ENCODE results near the gene S100B. TPM values are rescaled to one million over a fixed set of nuclear protein-coding genes. Genes with fewer than 3 reads are reported as not detected.
"Not testable (repeated sequence)": the region's sequence is repeated elsewhere in the genome, so short reads cannot be mapped to it uniquely, and the experiment has no call there.

The S100B gene
- polyA plus RNA-seq (2013, experiment 1 of 2; ENCODE audit: insufficient read length), result not detected
- polyA plus RNA-seq (2013, experiment 2 of 2; ENCODE audit: insufficient read length), result 0.14 TPM

DNA sequence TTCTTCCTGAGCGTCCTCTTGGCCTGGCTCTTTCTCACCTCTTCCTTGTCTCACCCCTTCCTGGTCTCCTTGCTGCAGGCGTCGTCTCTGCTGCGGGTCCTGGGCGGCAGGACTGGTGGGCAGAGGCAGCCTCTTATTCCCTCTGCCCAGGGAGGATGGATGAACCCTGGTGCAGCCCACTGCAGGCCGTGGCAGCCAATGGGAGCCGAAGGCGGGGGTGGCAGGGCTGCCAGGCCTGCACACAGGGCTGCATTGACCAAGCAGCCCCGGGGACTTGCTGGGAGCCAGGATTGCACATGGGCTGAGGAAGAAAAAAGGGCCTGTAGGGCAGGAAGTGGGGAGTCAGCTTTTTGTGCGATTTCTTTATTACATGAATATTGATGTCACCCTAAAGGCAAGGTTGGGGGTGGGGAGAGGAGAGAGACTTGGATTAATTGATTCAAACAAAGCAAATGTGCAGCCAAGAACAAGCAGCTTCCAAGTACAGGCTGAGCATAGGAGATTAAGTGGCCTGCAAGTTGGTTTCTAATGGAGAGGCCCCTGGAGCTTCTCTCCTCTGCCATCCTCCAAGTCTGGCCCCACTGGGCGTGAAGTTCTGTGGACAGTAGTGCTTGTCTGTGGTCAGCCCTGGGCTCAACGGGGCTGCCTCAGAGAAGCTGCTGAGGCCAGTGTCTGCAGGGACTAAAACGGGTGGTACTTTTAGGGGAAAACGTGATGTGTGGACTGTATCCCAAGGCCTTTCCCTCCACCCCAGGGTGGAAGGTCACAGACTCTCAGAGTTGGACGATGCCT lies at the start of gene S100B:
S100B (minus strand) TSS at position 108 of the 792 bp plus-strand sequence. CDS start 2,667 bp downstream, outside the sequence.
- no peak for DNase-seq

DNA sequence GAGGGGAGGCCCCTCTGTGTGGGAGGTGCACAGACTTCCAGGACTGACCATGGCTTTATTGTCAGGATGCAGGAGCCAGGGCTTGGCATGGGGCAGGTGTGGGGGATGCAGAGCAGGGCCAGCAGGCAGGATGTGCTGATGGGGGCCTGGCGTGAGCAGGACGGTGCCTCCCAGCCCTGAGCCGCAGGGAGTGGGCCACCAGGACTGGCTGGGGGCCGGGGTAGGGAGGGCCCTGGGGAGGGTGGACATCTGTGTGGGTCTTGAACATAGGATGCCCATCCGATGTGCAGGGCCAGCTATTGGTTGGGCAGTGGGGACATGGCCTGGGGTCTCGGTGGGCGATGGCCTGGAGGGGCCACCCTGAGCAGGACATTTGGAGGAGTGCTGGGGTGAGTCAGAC lies 46.2 kb upstream of the S100B start:
- no peak for DNase-seq

DNA sequence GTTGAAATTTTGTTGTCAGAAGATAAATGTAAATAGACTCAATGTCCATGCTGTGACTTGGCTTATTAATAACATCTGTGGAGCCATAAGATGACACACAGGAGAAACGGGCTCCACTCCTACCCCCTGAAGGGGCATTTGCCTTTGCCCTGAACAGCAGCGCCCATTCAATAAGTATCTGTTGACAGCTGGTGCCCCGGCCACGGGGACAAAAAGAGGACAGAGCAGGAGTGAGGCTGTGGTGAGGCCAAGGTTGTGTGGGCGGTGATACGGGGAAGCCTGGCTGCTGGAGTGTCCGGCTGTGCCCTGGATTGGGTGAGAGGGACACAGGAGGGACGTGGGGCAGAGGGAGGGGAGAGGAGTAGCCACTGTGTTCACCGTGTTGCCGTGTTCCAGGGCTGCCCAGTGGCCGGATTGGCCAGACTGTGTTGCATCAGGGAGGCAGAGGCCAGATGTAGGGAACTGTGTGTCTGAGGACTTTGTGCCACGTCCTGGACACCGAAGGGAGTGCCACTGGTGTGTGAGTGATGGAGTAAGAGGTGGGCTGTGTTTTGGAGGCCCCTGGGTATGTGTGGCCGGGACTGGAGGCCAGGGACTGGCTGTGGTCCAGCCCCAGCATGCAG lies 45.7 kb upstream of the S100B start:
- no peak for DNase-seq

DNA sequence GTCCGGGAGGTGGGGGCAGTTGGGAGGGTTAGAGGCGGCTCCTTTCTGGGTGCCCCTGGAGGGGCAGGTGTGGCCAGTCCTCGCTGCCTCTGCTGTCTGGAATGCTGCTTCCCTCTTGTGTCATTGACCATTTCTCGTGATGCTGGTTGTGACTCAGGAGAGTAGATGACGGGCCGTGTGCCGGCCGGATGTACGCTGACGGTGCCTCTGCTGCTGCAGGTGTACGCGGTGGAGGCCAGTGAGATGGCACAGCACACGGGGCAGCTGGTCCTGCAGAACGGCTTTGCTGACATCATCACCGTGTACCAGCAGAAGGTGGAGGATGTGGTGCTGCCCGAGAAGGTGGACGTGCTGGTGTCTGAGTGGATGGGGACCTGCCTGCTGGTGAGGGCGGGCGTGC lies 44.5 kb upstream of the S100B start:
- DNase-seq, result no peak

DNA sequence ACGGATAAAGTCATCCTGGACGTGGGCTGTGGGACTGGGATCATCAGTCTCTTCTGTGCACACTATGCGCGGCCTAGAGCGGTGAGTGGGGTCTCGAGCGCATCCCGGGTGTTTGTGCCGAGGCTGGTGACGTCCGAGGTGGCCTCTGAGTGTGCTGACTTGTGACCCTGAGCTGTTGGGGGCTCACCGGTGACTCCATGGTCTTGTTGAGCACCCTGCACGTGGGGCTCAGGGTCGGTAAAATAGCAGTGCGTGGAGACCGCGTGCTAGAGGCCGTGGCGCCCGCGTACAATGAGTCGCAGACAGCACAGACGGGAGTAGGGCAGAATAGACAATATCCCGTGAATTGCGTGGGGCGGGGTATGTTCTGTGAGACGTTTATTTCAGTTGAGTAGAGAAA lies 43.7 kb upstream of the S100B start:
- DNase-seq, result no peak

DNA sequence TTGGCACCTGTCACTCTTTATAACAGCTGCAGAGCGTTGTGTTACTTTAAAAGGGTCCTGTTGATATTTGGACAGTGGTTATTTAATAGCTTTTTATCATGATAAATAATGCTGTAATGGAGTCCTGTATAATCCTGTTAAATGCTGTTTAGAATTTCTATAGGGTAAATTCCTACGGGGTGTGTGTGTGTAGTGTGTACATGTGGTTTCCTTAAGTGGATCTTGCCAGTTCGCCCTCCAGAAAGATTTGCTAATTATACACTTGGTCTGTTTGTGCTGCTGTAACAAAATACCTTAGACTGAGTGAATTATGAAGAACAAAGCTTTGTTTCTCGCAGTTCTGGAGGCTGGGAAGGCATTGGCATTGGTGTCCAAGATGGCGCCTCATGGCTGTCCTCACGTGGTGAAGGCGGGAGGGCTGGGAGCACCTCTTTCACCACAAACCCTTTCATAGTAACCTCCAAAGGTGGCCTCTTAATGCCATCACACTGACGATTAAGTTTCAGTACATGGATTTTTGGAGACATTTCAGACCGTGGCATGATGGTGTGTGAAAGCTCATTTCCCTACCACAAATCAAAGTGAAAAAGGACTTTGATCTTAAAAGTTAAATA lies 41.8 kb upstream of the S100B start:
- no peak for DNase-seq

DNA sequence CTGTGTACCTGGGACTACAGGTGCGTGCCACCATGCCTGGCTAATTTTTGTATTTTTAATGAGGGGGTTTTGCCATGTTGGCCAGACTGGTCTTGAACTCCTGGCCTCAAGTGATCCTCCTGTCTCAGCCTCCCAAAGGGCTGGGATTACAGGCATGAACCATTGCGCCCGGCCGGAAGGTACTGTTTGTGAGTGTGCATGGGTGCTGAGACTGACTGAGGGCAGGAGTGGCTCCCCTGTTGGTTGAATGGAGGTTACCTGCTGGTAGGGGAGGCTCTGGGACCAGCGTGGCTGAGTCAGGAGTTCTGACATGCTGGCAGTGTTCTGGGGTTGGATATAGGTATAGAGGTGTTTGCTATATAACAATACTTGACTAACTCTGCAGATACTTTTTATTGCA lies 41.0 kb upstream of the S100B start:
- no peak for DNase-seq

DNA sequence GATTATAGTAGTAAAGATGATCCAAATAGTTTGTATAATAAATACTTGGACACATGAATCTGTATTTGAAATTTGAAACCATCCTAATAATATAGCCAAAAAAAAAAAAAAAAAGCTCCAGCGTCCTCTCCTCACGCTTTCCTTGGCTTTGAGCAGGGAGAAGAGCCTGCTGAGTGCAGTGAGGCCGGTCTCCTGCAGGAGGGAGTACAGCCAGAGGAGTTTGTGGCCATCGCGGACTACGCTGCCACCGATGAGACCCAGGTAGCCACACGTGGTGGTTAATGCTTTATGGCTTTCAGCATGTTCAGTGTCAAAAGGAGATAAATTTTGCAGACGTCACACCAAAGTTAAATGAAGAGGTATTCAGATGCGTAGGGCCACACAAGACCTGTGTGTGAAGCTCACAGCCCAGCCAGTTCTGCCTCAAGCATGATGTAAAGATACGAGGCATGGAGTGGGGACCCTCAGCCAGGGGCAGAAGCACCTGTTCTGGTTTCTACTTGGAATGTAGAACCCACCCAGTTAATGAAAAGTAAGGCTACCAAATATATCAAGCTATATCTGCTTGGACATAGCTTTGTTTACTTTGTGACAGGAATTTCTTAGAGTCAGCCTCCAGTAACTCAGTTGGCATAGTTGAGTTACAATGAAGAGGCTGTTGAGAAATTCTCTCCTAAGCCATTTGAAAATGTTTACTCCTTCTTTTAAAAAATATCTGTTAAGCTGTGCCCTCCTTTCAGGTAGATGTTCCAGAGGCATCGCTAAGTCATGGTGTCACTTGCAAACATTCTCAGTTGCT lies 38.7 kb upstream of the S100B start:
- no peak for DNase-seq

DNA sequence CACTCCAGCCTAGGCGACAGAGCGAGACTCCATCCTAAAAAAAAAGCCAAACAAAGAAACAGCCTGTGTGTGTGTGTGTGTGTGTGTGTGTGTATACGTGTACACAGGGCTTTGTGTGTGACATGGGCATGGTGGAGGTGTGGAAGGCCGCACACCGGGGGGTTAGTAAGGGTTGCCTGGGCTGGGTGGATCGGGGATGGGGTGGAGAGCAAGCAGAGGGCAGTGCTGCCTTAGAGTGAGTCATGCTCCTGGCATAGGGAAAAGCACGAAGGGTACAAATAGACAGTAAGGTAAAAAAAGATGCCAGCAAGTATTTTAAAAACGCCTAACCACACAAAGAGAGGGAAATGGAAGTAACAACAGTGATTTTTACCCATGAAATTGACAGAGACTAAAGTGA lies 36.8 kb upstream of the S100B start:
- no peak for DNase-seq

DNA sequence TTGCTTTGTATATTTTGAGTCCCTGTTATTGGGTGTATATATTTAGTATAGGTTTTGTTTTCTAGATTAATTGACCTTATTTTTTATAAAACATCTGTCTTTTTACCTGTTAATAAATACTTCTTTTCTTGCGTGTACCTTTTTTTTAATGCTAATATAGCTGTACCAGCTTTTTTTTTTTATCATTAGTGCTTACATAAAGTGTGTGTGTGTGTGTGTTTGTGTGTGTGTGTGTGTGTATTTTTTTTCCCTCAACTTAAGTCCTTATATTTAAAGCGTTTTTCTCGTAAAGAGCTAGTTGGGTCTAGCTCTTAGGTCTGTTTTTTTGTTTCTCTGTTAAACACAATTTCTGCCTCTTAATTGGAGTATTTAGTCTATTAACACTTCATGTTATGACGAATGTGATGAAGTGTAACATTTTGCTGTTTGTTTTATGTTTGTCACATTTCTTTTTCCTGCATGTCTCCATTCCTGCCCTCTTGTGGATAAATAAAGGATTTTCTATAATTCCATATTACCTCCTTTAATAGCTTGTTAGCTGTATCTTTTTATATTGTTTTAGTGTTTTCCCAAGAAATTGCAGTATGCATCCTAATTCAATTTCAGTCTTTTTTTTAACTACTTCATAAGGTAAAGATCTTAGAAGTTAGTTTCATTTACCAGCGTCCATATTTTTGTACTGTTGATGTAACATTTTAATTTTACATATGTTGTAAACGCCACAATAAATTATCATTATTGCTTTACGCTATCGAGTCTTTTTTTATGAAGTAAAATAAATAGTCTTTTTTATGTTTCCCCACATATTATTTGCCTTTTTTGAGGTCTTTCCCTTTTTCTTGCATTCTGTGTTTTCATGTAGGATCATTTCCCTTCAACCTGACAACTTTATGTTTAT lies 34.9 kb upstream of the S100B start:
- DNase-seq, result peak; percentile 42

DNA sequence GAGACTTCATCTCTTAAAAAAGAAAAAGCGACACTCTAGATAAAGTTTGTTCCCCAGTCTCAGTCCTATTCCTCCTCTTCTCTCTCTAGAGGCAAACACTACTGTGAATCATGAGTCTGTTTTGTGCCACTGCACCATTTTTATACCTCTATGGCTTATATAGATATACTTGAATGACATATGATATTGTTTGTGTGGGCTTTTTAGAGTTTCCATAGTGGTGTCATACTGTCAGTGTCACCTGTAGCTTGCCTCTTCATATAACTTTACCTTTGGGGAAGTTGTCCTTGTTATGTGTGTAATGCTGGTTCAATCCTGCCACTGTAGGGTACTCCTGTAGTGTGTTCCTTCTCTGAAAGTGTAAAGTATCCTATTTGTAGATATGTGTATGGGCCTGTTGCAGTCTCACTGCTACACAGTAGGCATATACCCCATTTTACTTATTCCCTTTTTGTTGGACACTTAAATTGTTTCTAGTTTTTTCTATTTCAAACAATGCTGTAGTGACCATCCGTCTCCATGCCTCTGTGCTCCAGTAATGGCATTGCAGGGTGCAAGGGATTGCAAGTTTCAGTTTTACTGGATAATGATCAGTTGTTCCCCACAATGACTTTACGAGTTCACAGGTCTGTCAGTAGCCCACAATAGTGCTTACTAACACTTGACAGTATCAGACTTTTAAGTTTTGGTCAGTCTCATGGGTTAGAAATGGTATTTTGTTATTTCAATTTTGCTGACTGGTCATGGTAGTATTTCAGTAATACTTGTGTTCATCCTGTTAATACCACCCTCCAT lies 33.3 kb upstream of the S100B start:
- no peak for DNase-seq

DNA sequence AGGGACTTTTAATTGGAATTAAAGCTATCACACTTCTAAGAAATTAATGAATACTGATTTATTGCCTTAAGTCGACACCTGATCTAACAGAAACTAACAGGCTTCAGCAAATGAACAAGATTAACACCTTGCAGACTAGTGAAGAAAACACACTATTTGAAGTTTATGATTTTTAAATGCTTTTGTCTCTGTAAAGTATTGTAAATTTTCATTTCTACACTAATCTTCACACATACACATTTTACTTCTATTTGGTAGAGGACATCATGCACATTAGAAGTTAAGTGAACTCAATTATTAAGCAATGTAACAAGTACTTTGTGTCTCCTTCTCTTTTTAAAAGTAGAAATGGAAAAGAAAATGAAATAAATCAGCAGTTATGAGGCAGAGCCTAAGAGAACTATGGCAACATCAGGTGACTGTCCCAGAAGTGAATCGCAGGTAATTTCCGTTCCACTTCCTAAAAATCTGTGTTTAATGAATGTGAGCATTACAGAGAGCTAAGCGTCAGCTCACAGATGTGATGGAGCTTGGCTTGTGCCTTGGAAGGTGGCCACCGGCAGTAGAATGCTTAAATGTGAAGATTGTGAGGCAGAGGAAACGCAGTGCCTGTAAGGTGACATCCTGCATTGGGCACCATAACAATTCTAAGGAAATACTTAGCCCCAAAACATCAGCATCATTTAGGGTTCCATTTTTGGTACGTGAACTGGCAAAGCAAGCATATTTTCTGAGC lies 31.8 kb upstream of the S100B start:
- DNase-seq, result no peak

DNA sequence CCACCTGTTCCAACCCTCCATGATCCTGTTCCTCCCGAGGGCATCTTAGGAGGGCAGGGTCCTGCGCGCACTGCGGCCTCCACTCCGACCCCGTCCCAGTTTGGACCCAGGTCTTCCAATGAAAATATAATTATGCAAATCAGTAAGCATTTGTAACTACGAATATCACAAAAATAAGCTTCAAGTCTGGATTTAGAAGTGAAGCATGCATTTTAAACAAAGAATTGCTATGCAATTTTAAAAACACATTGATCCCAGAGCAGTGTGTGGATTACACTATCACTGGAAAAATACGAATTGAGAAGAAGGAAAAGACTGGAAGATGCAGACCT lies 31.3 kb upstream of the S100B start:
- no peak for DNase-seq

DNA sequence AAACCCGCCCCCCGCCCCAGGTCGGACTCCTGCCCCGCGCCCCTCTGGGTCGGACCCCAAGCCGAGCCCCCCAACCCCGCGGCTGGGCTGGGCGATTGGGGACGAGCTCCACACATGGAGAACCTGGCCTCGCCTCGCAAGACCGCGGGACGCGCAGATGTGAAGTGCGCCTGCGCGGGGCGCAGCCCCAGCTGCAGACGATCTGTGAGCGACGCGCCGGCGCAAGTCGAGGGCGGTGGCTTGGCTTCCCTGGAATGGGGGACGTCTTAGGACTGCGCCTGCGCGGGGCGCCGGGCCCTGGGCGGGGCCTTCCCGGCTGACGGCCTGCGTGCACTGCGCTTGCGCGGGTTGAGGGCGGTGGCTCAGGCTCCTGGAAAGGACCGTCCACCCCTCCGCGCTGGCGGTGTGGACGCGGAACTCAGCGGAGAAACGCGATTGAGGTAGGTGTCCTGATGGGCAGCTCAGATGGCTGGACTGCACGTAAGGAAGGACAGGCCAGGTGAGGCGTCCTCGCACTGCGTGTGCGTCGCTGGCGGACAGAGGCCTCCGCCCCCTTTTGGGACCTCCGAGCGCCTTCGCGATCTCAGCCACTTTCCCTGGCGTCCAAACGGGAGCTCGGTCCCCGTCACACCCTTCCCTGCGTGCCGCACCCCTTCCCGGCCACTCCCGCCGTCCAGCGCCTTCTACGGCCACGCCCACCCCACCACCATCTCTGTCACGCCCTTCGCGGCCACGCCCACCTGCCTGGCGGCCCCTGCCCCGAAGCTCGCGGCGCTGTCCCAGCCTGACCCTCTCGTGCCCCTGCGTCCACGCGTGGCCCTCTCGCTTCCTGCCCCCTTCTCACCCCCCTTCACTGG lies 30.7 kb upstream of the S100B start, which contains the start of gene PRMT2:
PRMT2 (plus strand) TSS at position 351 of the 857 bp plus-strand sequence. CDS start 1,278 bp downstream, outside the sequence.
- DNase-seq, result peak; percentile 95

DNA sequence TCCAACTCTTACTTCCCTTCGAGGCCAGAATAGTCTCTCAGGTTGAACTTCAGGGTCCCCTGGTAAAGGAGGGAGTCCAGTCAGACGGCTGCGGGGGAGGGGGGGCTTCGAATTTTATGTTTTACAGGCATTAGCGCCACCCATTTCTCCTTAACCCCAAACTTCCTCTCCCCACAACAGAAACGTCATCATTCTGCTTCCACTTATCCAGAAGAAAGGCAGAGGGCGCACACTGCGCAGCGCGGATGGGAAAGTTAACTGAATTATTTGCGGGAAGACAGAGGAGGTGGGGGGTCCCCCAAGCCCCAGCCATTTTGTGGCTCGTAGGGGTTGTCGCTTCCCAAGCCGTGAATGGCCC lies 30.1 kb upstream of the S100B start:
- DNase-seq, result peak; percentile 90

DNA sequence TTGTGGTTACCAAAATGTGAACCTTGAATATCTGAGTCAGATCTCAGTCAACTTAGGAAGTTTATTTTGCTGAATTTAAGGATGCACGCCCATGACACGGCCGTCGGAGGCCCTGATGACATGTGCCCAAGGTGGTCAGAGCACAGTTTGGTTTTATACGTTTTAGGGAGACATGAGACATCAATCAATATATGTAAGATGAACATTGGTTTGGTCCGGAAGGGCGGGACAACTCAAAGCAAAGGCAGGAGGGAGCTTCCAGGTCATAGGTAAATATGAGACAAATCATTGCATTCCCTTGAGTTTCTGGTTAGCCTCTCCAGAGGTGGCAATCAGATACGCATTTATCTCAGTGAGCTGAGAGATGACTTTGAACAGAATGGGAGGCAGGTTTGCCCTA lies 29.5 kb upstream of the S100B start:
- DNase-seq, result no peak

DNA sequence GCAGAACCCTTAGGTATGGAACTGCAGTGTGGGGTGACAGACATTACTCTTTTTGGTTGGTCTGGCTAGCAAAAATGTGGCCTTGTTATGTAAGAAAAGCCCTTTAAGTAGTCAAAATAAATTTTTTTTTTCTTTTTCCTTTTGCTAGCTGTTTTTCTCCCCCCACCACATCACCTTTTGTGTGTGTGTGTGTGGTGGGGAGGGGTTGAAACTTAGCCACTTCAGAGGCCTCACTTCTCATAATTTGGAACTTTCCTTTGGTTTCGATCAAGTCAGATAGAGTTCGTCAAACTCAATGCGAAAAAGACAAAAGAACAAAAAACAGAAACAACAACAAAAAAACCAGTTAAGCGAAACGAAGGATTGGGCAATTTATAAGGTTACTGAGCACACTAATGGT lies 28.7 kb upstream of the S100B start:
- DNase-seq, result no peak

DNA sequence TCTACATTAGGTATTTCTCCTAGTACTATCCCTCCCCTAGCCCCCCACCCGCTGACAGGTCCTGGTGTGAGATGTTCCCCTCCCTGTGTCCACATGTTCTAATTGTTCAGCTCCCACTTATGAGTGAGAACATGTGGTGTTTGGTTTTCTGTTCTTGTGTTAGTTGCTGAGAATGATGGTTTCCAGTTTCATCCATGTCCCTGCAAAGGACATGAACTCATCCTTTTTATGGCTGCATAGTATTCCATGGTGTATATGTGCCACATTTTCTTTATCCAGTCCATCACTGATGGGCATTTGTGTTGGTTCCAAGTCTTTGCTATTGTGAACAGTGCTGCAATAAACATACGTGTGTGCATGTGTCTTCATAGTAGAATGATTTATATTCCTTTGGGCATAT lies 26.0 kb upstream of the S100B start:
- DNase-seq, result not testable (repeated sequence)

DNA sequence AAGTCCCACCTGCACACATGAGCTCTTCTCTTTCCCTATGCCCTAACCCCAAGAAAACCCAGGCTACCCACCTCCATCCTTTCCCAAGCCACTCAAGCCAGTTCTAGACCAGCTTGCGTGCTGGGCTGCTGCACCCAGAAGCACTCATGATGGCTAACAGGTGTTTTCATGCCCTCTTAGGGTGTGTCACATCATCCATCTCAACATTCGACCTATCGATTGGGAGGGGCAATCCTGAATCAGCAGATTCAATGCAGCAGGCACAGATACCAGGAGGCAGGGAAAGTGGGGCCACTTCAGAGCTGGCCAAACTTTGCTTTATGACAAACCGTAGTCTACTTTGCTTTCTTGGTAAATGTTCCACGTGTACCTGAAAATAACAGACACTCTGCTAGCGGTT lies 24.0 kb upstream of the S100B start:
- no peak for DNase-seq
